ENCODE data around the gene RIC8B.

RIC8B gene

DNA sequence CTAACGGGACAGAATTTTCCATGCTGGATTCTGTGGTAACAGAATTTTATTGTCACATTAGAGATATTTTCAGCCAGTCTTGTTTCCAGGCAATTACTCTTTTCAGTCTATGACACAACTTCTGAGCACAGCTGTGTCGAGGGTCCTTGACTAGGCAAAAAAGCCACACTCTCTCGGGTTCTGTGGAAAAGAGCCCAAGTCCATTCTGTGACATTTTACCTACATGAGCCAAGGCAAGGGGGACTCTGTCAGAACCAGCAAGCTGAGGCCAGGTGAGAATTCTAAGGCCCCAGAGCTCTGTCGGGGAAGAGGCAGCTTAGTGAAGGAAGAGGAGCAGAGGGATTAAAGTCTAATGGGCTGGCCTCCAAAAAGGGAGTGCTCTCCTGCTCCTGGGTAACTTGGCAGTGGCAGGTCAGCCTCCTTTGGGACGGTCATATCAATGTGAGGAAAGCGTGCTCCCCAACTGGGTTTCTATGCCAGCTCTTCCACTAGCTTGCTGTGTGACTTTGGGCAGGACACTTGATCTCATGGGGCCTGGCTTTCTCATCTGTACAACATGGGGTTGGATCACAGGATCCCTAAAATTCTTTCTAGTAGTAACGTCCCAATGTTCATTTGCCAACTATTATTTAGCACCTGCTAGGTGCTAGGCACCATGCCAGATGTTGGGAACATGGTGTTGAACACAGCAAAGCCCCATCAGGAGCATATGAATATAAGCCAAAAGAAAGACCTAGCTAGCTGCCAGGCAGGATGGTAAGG, 16.0 kb upstream of the RIC8B start:
- no peak for DNase-seq (ENCODE audit: low read depth, low spot score)

DNA sequence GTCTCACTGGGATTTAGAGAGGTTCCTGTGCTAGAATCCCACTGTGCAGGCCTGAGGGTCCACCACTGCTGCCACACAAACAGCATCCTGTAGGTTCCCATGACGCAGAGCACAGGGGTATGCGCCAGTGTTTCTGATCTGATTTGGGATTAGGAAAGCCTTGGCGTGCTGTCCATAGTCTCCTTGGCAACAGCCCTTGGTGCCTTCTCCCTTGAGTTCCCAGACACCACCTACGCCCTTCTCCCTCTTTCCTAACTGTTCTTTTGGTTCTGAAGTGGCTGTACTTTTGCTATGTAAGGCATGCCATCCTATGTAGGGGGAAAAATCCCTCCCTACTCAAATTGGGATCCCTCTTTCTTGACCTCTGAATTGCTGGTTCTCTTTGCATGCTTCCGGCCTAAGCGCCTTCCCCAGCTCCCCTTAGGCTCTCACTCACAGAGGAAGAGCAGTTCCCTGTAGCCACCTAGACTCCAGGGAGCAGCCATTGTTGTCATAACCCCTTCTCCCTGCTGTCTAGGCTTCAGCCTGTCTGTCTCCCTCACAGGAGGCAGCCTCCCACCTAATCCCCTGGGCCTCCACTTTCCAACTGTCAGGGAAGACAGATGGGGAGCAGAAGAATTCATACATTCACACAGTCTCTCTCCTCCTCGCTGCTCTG, 14.8 kb upstream of the RIC8B start:
- no peak for DNase-seq (ENCODE audit: low read depth, low spot score)

DNA sequence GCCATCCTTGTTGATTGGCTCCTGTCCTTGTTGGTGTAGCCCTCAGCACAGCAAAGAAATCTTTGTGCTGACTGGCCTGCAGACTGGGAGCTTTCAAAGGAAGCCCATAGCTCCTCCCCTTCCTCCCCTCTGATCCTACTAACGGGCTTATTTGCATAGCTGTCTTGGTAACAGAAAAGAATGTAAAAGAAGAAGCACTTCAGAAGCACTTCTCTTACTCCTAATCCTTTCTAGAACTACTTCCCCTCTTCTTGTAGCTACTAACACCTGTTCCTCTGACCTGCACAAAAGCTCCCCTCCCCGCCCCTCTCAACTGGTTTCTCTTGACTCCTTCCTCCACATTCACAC, 14.3 kb upstream of the RIC8B start:
- no peak for DNase-seq (ENCODE audit: low read depth, low spot score)

DNA sequence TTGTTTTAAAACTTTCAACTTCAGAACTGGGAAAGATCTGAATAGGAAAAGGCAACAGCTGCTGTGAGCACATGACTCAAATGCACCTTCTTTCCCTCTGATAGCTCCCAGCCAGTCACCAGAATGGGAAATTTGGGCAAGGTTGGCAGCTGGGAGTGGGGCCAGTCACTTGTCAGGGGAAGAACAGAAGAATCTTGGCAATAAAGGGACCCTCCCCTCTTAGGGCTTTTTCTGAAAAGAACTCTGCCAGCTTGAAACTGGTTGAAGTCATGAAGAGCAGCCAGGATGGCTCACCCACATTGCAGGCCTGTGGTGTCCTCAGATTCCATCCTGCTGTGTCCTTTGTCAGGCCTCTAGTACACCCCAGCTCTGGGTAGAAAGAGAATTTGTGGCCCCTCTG, 10.3 kb upstream of the RIC8B start:
- no peak for DNase-seq (ENCODE audit: low read depth, low spot score)

DNA sequence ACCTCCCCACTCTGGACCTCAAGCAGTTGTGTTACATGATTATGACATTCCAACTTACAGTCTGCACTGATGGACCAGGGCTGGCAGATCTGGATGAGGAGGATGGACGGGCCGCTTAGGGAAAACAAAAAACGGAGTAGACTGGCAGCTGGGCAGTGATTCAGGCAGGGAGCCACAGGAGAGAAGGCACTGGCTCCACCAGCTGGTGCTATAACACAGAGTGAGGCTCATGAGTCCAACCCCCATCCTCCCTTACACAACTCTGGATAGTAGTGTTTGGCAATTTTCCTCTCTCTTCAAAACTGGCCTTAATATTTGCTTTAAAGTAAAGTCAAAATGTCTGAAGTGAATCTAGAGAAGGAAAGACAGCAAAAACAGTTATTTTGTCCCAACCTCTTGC, 9.7 kb upstream of the RIC8B start:
- DNase-seq (ENCODE audit: low read depth, low spot score): no peak

DNA sequence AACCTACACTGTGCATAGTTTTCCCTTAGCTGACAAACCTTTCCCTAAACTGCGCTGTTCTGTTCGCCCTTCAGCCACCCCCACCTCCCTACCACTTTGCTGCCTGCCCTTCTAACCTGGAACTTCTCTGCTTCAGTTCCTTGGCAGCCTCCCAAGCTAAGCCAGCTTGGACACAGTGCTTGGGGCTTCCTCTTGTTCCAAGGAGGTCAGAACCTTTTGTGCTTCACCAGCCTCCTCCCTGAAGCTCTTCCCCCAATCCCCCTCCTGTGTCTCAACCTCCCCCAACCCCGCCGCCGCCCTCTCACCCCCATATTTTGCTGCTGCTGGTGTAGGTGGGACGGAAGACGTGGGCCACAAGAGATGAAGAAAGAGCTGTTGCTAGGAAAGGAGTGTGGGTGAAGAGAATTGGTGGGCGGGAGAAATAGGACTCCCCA, 8.1 kb upstream of the RIC8B start:
- no peak for DNase-seq (ENCODE audit: low read depth, low spot score)

DNA sequence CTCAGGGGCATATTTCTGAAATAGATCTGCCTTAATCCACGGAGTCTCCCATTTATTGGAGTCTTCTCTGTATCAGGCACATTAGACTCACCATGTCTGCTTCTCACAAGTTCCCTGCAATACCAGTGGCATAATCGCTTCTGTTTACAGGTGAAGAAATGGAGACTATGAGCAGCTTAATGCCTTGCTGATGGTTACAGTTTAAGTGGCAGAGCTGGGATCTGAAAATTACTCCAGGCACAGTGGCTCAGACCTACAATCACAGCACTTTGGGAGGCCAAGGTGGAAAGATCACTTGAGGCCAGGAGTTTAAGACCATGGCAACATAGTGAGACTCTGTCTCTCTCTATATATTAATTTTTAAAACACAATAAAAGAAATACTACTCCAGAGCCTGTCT, 7.3 kb upstream of the RIC8B start:
- DNase-seq (ENCODE audit: low read depth, low spot score): no peak

DNA sequence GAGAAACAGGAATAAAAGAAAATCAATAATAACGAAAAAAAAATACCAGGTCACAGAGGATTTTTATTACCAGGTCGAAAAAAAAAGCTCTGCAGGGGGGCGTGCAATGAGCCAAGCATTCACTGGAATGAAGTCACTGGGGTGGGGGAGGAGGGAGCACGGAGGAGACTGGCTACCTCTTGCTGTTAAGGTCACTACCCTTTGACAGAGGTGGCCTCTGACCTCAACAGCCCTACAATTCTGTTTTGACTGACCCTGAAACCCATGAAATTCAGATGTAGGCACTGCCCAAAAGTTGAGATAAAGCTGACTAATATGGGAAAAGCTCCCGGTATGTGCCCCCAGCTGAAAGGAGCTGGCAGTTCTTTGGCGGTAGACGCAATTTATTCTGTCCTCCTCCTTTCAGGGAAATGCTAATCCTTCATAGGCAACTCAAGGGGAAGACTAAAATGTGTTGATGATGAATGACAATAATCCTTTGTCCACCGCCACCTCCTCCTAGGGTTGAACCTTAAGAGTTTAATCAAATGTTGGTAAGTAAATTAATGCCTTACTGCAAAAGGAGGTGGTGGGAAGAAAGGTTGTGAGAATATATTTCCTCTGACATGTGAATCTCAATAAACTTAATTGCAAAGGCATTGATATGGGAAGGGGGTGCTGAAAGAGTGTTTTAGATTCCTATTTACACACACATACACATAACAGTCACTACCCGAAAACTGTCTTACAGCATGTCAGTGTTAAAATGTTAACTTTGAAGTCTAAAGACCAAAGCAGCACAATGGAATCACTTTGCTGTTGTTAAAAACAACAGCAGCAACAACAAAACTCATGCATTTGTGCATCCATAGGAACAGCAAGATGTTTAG, 6.3 kb upstream of the RIC8B start:
- DNase-seq (ENCODE audit: low read depth, low spot score): no peak

DNA sequence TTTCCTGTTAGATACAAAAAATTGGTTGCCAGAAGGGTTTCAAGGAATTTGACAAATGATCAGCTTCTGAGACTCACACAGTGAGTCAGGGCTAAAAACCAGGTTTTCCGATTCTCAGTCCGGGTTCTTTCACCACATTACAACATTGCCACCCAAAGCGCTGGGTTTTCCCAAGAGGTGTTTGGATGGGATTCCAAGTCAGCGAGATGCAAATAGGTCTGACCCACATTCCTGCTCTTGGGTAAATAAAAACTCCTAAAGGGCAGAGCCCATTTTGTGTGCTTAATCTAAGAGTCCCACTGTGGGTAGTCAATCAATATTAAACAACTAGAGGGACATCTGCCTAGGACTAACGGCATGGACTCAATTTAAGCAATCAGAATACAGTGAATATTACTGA, 5.4 kb upstream of the RIC8B start:
- DNase-seq (ENCODE audit: low read depth, low spot score): no peak

DNA sequence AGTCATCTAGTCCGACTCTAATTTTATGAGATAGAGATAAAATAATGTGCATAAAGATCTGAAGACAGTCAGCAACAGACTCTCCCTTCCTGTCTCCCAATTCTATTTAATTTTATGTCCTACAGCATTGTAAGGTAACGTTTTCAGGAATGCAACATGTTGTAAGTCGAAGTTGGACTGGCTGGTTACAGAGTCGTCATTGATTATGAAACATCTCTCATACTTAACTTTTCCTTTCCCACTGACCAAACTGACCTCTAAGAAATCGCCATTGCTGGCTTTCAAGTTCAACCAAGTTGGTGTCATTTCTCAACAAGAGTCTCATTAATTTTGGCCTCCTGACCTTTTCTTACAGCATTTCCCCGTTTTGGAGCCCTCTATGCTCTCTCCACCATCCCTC, 4.9 kb upstream of the RIC8B start:
- no peak for DNase-seq (ENCODE audit: low read depth, low spot score)

DNA sequence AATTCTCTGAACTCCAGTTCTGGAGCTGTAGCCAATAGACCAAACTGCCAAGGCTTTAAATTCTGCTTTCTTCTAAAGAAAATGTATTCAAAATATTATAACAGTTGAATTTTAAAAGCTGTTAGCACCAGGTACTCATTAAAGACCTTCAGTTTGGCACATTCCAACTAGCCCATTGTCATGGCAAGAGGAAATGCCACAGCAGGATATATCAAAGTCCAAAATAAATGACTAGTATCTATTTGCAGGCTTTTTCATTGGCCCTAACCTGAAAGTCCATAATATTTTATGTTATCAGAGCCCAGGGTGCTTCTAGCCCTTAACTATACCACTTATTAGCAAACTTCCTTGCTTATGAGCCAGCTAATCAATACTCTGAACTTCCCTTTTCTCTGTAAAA, 3.1 kb upstream of the RIC8B start:
- DNase-seq (ENCODE audit: low read depth, low spot score): no peak

DNA sequence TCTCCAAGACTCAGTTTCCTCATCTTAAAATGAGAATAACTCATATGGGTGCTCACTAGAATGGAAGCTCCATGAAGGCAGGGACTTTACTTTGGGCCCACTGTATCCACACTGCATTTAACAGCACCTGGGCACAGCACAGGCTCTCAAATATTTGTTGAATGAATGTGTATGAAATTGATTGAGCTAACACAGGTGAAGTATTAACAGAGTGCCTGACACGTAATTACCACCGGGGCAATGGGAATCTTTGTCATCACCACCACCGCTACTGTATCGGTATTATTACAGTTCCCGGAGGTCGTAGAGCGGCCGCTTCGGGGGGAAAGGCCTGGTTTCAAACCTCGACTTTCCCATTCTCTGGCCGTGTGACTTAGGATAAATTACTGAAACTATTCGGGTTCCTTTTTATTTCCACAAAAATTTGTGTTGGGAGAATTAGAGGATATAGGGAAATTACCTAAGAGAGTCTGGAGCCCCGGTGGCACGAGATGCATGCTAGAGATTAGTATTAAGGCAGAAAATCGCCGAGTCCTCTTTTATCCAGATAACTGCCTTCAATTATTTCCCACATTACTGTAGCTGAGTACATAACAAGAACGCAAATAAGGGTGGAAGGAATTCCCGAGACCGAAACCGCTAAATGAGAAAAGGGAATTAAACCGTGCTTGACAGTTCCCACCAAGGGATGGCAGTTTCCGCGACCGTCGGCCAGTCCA, 1.0 kb upstream of the RIC8B start:
- DNase-seq (ENCODE audit: low read depth, low spot score): no peak

DNA sequence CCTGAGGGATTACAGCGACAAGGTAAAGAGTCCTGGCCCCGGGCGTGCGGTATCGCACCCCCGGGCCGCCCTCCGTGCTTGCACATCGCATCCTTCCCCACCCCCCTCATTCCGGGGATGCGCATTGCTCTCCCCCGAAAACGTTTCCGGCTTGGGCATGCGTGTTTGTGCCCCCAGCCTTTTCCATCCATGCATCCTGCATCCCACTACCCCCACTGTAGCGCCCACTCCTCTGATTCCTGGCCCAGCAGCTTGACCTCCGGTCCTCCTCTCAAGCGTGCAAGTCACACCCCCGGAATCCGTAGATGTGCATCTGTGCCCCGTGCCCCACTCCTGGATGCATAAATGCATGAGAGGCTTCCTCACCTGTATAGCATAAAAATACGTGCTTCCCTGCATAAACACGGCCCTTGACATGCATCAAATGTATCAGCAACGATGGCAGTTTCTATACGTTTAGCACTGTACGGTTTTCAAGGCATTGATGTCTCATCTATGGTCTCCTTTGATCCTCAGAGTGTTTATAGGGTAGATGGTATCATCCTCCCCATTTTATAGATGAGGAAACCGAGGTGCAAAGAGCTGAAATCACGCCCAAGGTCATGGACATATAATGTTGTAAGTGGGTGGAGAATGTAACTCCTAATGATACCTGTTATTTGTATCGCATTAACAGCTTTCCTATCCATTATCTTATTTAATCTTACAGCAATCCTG, 484 bp downstream of the RIC8B start:
- no peak for DNase-seq (ENCODE audit: low read depth, low spot score)

DNA sequence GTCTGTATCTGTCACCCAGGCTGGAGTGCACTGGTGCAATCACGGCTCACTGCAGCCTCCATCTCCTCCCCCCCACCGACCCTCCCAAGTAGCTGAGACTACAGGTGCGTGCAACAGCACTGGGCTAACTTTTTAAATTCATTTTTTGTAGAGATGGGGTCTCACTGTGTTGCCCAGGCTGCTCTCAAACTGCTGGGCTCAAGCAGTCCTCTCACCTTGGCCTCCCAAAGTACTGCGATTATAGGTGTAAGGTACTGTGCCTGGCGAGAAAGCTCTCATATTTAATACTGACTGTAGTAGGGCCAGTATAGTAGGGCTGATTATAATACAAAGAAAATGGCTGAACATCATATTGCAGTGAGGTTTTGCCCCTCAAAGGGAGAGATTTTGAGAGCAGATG, 2.4 kb downstream of the RIC8B start:
- DNase-seq (ENCODE audit: low read depth, low spot score): no peak

DNA sequence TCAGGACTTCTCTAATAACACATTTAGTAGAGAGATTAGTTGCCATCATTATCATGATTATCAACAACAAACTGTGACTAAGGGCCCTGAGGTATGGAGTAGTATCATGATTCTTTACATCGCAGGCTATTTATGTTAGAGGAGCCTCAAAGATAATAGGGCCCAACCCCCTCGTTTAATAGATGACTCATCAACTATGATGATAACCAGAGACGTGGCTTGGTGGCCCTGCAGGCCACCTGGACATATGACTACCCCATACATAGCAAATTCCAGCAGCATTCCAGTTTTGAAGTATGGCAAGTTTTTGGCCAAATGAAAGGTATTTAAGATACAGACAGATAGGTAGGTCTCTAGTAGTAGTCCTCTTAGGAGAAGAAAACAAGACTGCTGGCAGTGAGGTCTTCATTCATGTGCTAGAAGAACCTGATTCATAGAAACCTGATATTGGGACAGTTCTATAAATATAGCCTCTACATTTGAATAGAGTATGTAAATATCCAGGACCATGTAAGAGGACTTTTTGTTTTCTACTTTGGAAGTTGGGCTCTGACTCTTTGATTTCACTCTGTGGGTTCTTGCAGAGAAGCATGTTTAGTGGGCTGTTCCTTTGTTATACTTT, 5.6 kb downstream of the RIC8B start:
- DNase-seq (ENCODE audit: low read depth, low spot score): no peak

DNA sequence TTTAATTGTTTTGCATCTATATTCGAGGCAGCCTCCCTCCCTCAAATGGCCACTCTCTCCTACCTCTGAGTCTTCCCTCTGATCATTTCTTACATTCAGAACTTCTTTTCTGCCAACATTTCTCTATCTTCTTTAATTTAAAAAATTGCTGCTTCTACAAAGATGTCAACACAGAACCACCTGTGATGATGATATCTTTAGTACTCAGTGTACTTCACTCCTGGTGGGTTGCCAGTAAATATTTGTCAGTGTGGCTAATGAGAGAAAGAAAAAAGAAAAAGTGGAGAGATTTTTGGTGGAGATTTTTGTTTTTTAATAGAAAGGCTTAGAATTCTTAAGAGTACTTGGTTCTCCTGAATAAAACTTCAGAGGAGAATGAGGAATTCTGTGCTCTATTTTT, 8.1 kb downstream of the RIC8B start:
- no peak for DNase-seq (ENCODE audit: low read depth, low spot score)

DNA sequence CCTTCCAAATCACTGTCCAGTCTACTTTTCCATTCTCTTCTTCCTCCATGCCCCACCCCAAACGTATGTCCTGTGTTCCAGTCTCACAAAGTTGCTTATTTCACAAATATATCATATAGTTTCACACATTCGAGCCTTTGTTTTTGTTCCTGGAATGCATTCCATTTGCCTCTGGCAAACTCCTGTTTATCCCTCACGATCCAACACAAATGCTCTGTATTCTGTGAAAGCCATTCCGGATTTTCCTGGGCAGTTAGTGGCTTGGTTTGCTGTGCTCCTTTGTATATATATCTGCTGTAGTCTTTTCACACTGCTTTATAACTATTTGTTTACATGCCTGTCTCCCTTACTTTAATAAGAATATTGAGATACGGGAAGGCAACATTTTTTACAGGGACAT, 9.0 kb downstream of the RIC8B start:
- no peak for DNase-seq (ENCODE audit: low read depth, low spot score)

DNA sequence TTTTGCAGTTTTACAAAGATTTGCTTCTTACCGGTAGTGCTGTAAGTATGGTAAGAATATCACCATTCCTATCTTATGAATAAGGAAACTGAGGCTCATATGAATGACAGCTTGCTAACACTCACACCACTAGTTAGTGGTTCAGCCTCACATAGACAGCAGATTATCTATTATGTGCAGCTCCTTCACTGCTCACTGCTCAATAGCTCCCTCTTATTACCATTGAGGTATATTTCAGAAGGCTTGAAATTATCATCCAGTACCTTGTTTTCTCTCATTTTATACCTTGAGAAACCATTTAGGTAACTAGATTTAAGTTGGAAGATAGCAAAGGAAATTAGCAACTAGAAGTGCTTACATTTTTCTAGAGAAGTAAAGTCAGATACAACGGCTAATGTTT, 15.5 kb downstream of the RIC8B start:
- DNase-seq (ENCODE audit: low read depth, low spot score): no peak

DNA sequence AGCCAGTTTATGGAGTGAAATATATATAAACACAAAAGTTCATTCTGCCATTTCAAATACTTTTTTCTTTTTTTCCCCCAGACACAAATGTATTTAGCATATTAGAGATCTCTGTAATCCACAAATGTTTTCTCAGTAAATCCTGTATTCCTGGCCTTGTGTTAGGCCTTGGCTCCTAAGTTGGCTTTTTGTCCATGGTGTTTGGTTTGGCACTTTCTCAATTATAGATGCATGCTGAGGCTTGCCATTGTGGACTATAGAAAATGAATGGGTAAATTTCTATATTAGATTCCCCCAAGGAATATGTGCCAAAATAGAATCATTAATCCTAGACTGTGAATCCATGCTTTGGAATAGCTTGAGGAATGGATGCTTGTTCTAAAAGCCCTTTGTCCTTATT, 17.0 kb downstream of the RIC8B start:
- DNase-seq (ENCODE audit: low read depth, low spot score): no peak

DNA sequence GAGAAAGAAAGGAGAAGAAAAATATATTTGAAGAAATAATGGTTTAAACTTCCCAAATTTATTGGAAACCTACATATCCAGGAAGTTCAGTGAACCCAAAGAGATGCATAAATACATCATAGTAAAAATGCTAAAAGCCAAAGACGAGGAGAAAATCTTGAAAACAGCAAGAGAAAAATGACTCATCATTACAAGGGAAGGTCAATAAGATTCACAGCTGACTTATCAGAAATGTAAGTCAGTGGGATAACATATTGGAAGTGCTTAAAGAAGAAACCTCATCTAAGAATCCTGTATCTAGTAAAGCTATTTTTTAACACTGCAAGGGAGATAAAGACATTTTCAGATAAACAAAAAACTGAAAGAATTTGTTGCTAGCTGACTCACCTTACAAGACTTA, 19.9 kb downstream of the RIC8B start:
- no peak for DNase-seq (ENCODE audit: low read depth, low spot score)

DNA sequence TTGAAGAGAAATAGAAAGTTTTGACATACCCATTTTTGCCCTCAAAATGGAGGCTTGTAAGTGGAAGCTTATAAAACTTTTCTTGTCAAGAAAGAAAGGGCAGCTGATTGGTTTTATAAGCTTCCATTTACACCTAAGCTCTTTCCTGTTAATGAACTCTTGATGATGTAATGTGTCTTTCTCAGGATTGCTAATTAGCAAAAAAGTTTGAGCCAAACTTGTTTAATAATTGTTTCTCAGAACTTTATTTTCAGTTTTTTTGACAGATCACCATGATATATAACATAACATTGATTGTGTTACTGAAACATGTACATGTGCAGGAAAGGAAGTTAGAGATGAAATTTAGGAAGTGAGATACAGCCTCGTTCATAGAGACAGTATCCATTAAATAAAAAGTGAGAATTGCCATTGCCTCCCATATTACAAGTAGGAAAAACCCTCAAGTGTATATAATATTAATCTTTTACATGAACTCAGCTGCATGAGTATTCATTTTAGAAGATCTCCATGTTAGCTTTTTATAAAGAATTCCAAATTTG, 26.8 kb downstream of the RIC8B start:
- no peak for DNase-seq (ENCODE audit: low read depth, low spot score)
